Measurements from ENCODE around the gene SHMT2.
A peak's percentile ranks its signal among the peaks of the same experiment; 100 is the strongest.

The SHMT2 gene

DNA sequence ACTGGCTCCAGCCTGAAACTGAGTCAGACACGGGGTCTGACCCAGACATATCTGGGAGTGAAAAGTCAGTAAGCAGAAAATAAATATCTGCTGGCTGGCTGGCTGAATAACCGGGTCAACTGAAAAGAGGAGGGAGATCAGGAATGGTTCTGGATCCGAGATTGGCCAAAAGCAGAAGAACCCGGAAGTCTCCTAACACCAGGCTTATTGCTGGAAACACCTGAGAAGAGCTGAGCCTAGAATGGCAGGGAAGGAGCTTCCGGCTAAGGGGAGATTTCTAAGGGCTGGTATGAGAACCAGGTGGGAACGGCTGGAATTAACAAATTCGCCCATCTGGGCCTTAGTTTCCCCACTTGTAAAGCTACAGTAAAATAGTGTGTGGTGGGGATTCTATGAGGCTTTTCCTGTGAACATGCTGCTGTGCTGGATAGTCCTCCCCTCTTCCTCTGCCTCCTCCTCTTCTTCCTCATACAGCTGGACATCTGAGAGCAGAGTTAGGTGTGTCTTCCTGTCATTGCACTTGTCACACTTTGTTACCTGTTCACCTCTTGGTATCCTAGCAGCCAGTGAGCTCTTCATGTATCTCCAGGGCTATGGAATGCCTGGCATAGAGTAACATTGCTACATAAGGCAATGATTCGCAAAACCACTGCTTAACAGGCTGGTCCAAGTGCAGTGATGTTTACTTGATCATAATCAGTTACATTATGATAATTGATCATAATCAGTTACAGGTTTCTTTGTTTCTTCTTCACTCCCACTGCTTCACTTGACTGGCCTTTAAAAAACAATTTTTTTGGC is 2.0 kb upstream of the SHMT2 start:
- peak; percentile 31 for DNase-seq (ENCODE audit: low read depth)

GRCh38 chr12:57229046-57229633 is 371 bp upstream of the SHMT2 start:
- DNase-seq (ENCODE audit: low read depth), result no peak

DNA sequence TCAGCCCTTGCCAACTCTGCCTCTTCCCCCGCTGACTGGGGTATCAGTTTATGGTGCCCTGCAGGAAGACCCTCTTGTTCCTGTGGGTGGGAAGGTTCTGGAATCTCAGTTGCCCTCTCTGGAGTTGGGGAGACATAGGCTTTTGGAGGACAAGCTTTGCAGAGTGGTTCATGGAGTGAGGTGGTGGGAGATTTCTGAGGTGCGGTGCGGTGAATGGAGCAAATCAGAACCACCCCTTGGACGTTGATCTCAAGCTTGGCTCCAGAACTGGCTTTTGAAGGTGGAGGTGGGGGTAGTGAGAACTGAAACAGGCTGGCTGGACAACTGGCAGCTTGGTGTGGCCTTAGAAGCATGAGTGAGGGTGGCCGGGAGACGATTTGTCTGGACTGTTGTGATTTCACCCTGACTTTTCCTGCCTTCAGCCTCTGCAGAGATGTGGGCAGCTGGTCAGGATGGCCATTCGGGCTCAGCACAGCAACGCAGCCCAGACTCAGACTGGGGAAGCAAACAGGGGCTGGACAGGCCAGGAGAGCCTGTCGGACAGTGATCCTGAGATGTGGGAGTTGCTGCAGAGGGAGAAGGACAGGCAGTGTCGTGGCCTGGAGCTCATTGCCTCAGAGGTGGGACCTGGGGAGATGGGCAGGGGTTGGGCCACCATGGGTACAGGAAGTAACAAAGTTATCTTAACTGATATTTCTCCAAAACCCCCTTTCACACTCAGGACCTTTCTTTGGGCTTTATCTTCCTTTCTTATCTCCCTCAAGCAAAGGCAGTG is 1.1 kb downstream of the SHMT2 start:
- no peak for DNase-seq (ENCODE audit: low read depth)

- no peak for DNase-seq (ENCODE audit: low read depth)
Observed at GRCh38 chr12:57231276-57232021, 1.9 kb downstream of the SHMT2 start.

DNA sequence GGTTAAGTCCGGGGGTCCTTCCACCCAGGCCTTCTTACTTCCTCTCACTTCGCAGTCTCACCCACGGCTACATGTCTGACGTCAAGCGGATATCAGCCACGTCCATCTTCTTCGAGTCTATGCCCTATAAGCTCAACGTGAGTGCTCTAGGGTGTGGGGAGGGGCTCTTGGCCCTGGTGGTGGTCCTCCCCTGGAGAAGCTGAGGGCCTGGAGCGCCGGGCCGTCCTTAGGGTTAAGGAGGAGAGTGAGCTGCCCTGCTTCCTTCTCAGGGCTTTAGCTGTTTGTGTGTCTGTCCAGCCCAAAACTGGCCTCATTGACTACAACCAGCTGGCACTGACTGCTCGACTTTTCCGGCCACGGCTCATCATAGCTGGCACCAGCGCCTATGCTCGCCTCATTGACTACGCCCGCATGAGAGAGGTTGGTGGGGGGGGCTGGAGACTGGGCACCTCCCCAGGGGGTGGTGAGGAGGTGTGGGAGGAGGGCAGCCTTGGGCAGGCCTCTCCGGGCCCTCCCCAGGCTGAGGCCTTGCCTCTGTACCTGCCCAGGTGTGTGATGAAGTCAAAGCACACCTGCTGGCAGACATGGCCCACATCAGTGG is 2.7 kb downstream of the SHMT2 start:
- DNase-seq (ENCODE audit: low read depth), result no peak

- peak; percentile 80 for DNase-seq (ENCODE audit: low read depth)
Observed at GRCh38 chr12:57233357-57234232, 4.1 kb downstream of the SHMT2 start.

DNA sequence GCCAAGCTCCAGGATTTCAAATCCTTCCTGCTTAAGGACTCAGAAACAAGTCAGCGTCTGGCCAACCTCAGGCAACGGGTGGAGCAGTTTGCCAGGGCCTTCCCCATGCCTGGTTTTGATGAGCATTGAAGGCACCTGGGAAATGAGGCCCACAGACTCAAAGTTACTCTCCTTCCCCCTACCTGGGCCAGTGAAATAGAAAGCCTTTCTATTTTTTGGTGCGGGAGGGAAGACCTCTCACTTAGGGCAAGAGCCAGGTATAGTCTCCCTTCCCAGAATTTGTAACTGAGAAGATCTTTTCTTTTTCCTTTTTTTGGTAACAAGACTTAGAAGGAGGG is 4.7 kb downstream of the SHMT2 start:
- no peak for DNase-seq (ENCODE audit: low read depth)

- DNase-seq (ENCODE audit: low read depth), result no peak
Observed at GRCh38 chr12:57234571-57235016, 5.1 kb downstream of the SHMT2 start.

DNA sequence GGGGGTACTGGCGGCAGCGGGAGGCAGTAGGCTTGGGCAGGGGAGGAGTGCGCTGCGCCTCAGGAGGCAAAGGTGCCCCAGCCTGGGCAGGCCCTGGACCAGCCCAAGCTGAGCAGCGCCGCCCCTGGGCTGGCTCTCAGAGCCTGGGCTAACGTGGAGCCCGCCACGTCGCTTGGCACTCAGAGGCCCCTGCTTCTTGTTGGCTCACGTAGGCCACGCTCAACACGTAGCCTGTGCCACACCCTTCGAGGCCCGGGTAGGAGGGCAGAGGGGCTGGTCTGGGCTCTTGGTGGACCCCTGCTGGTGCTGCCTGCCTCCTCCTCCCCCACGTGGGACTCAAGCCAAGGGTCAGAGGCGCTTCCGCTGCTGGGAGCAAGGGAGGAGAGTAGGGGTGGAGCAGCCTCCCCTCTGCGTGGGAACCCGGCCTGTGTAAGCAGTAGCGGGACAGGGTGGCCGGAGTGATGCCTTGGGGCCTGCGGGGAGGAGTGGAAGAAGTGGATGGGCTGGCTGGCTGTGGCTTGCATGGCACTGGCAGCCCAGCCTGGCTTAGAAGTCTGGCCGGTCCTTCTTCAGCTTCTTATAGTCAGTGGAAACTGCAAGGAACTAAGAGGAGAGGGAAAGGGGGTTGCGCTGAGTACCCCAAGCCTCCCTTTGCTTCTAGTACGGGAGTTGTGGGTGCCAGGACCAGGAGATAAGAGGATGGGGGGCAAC is 5.7 kb downstream of the SHMT2 start:
- peak; percentile 62 for DNase-seq (ENCODE audit: low read depth)

DNA sequence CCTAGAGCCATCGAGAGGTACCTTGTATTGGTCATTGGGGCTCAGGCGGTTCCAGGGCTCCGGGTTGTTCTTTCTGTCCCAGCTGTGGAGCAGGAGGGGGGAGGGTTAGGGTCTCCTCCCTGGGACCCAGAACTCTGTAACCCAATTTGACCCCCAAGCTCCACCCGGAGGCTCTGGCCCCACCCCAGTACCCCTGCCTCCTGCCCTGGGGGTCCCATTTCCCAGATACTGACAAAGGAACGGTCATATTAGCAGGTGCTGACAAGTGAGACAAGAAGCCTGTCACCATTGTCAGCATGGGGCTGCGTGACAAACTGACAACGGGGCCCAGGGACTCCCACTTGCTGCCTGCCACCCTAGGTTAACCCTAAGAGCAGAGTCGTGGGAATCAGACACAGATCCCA is 6.2 kb downstream of the SHMT2 start:
- no peak for DNase-seq (ENCODE audit: low read depth)

GRCh38 chr12:57236201-57236924 is 6.9 kb downstream of the SHMT2 start:
- no peak for DNase-seq (ENCODE audit: low read depth)

DNA sequence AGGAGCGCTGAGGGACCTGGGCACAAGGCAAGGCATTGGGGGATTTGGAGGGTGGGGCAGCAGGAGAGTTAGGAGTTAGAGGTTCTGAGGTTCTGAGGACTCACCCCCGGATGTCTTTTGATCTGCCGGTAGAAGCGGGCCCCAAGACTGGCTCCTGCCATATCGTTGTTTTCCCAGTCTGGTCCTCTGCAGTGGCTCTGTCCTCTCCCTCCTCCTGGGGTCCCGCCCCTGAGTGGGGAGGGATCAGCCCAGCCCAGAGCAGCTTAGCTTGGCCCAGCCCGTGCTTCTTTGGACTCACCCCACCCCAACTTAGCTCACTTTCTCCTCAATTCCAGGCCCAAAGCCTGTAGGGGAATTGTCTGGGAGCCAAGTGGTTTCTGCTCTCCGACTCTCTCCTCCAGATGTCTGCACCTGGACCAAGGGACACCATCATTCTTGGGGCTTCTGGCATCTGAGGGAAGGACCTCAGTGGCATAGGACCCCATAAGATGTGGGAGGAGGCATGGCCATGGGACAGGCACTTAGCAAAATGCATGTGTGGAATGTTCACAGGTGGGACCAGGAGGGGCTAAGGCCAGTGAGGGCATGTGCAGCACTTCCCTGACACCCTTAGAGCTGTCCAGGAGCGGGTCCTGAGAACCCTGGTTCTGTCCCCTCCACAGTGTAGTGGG is 7.5 kb downstream of the SHMT2 start:
- DNase-seq (ENCODE audit: low read depth), result no peak

DNA sequence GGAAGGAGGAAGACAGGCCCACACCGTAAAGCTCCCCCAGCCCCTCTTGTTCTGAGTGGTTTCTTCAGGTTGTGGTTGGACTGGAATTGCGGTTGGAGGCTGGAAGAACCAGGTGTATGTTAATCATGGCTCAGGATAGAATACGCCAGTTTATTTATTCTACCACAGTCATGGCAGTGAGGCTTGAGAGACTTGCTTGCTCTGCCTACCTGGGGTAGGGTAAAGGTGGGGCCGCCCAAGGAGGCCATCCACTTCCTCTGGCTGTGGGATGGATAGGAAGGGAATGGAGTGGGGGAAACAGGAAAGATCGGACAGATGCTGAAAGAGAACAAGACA is 8.1 kb downstream of the SHMT2 start:
- DNase-seq (ENCODE audit: low read depth), result no peak

DNA sequence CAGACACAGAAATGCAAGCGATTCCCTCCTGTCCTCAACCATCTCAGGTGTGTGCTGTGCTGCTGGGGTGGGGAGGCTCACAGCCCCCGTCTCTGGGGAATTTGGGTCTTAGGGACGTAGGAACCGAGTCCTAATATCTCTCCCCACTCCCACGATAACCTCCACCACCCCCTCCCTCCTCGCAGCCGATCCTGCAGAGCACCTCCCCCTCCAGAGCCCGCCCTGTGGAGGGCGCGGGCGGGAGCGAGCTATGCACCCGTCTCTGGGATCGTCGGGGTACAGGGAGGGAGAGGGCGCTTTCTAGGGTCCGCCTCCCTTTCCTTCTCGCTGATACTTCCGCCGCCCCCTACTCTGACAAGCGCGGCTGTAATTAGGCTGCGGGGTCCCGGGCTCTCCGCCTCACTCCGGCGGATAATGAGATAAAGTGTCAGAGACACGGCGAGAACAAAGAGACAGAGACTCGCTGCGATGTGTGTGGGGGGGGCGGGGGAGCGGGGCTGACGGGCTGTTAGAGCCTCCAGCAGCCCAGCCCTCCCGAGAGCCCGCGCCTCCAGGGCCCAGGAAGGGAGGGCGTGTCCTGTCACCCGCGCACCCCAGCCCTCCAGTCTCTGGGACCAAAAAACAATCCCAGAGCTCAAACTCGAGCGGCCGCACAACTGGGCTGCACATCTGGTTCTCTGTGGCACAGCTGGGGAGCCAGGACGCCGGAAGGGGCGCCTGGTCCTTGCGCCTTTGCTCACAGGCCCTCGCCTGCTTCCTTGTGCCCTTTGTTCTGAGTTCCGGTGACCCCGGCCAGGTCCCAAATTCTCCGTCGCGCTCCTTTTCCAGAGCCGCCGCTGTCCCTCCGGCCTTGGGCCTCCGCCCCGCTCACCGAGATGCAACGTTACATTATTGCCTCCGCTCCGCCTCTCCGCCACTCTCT is 8.7 kb downstream of the SHMT2 start:
- no peak for DNase-seq (ENCODE audit: low read depth)

- peak; percentile 55 for DNase-seq (ENCODE audit: low read depth)
Observed at GRCh38 chr12:57238854-57239554, 9.5 kb downstream of the SHMT2 start.

DNA sequence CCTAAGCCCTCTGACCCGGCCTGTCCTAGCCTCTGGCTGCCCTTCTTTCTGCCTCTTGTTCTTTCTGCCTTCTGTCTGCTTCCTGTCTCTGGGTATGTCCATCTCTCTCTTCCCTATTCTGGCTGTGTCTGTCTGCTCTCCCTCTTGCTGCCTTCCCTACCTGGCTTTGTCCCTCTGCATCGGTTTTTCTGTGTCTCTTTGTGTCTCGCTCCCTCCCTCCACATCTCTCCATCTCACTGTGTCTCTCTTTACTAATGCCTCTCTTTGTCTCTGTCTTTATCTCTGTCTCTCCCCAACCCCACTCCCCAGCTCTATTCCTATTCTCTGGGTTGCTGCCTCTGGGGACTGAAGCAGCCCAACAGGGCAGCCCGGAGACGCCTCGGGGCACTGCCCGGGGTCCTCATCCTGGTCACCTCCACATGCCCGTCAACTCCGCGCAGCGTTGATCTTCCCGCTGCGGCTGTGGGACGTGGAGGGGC is 10.1 kb downstream of the SHMT2 start:
- no peak for DNase-seq (ENCODE audit: low read depth)
